Neuronal stem cell (in vitro differentiated cells): ENCODE data around the gene REC8.

Experiments used
- DNase-seq: peaks from one replicate; pipeline ENCODE4 v3.0.0-alpha.2; 2013; ENCODE audit warnings: low spot score
- H2AFZ ChIP-seq: one replicate; pipeline ENCODE4 v1.6.1; 2013; ENCODE audit warnings: mild to moderate bottlenecking, low read length, inconsistent platforms
- H2AK5ac ChIP-seq: 2 replicates; pipeline ENCODE4 v1.6.1; 2013; ENCODE audit warnings: low read depth, mild to moderate bottlenecking, inconsistent platforms, low read length, moderate library complexity, mixed read lengths
- H2BK120ac ChIP-seq: 2 replicates; pipeline ENCODE4 v1.6.1; 2013; ENCODE audit warnings: low read depth, mild to moderate bottlenecking, inconsistent platforms, low read length, moderate library complexity, mixed read lengths
- H2BK12ac ChIP-seq: one replicate; pipeline ENCODE4 v1.6.1; 2013; ENCODE audit warnings: low read length, inconsistent platforms
- H2BK15ac ChIP-seq: 2 replicates; pipeline ENCODE4 v1.6.1; 2013; ENCODE audit warnings: mild to moderate bottlenecking, low read length, inconsistent platforms, mixed read lengths
- H2BK5ac ChIP-seq: one replicate; pipeline ENCODE4 v1.6.1; 2013; ENCODE audit warnings: inconsistent platforms, mild to moderate bottlenecking, low read length, moderate library complexity
- H3K14ac ChIP-seq: one replicate; pipeline ENCODE4 v1.6.1; 2013; ENCODE audit warnings: low read length, inconsistent platforms
- H3K18ac ChIP-seq: 2 replicates; pipeline ENCODE4 v1.6.1; 2013; ENCODE audit warnings: low read length, inconsistent platforms
- H3K23ac ChIP-seq: 2 replicates; pipeline ENCODE4 v1.6.1; 2013; ENCODE audit warnings: low read depth, mild to moderate bottlenecking, mixed read lengths, low read length, inconsistent platforms; ENCODE audit not compliant: poor library complexity
- H3K27ac ChIP-seq: replicated peaks from 3 replicates; pipeline ENCODE4 v1.5.1; 2013; ENCODE audit warnings: low read length, inconsistent platforms
- H3K27me3 ChIP-seq, 3 experiments: 2 replicates each; pipeline ENCODE4 v1.6.1; 2013; ENCODE audit warnings: low read length in 3 of 3, mild to moderate bottlenecking in 2 of 3, inconsistent platforms in 1 of 3, low read depth in 1 of 3, mixed read lengths in 1 of 3, moderate library complexity in 1 of 3; ENCODE audit not compliant: control insufficient read depth in 3 of 3, insufficient read depth in 3 of 3
- H3K36me3 ChIP-seq, 2 donors: replicated peaks in 1 of 2; 2 replicates each; pipeline ENCODE4 v1.6.1; 2013; ENCODE audit warnings: low read length in 2 of 2; ENCODE audit not compliant: control insufficient read depth in 2 of 2, insufficient read depth in 2 of 2
- H3K4ac ChIP-seq: 2 replicates; pipeline ENCODE4 v1.6.1; 2013; ENCODE audit warnings: inconsistent platforms, mild to moderate bottlenecking, low read length, moderate library complexity
- H3K4me1 ChIP-seq, 2 donors: 1 replicate in 1 of 2; 2 replicates in 1 of 2; pipeline ENCODE4 v1.6.1; 2013; ENCODE audit warnings: low read length in 2 of 2, low read depth in 1 of 2; ENCODE audit not compliant: control insufficient read depth in 2 of 2, insufficient read depth in 1 of 2
- H3K4me2 ChIP-seq: one replicate; pipeline ENCODE4 v1.6.1; 2013; ENCODE audit warnings: mild to moderate bottlenecking, low read length, inconsistent platforms; ENCODE audit not compliant: insufficient read depth, poor library complexity, severe bottlenecking
- H3K4me3 ChIP-seq, 2 donors: 2 replicates each; pipeline ENCODE4 v1.5.1; 2013; ENCODE audit warnings: low read length in 2 of 2, mild to moderate bottlenecking in 2 of 2, inconsistent platforms in 1 of 2, moderate library complexity in 1 of 2
- H3K79me1 ChIP-seq: one replicate; pipeline ENCODE4 v1.6.1; 2013; ENCODE audit warnings: low read depth, mild to moderate bottlenecking, inconsistent platforms, low read length, moderate library complexity
- H3K9ac ChIP-seq: one replicate; pipeline ENCODE4 v1.6.1; 2013; ENCODE audit warnings: mild to moderate bottlenecking, low read depth, low read length, inconsistent platforms; ENCODE audit not compliant: poor library complexity
- H3K9me3 ChIP-seq, 2 donors: replicated peaks in 1 of 2; 2 replicates each; pipeline versions ENCODE3 to v1.6.1; 2013; ENCODE audit warnings: low read length in 2 of 2, mild to moderate bottlenecking in 2 of 2, inconsistent platforms in 1 of 2, low read depth in 1 of 2, mixed read lengths in 1 of 2, moderate library complexity in 1 of 2; ENCODE audit not compliant: control insufficient read depth in 2 of 2, insufficient read depth in 1 of 2
- H4K8ac ChIP-seq: one replicate; pipeline ENCODE4 v1.6.1; 2013; ENCODE audit warnings: low read depth, mild to moderate bottlenecking, inconsistent platforms, low read length, moderate library complexity
- H4K91ac ChIP-seq: one replicate; pipeline ENCODE4 v1.6.1; 2013; ENCODE audit warnings: low read length, low read depth, mild to moderate bottlenecking, inconsistent platforms; ENCODE audit not compliant: poor library complexity
- WGBS, 2 donors: extraction: QIAGEN DNeasy Blood & Tissue Kit; methylation state at CpG; one replicate each; pipeline ENCODE4 v1.1.7; 2013; ENCODE audit warnings: missing lambda C conversion rate in 2 of 2, mixed read lengths in 1 of 2; ENCODE audit not compliant: insufficient read length in 2 of 2, insufficient replicate concordance in 1 of 2; ENCODE audit errors: extremely low coverage in 2 of 2; 5-methylcytosine and 5-hydroxymethylcytosine counted together

REC8 gene

DNA sequence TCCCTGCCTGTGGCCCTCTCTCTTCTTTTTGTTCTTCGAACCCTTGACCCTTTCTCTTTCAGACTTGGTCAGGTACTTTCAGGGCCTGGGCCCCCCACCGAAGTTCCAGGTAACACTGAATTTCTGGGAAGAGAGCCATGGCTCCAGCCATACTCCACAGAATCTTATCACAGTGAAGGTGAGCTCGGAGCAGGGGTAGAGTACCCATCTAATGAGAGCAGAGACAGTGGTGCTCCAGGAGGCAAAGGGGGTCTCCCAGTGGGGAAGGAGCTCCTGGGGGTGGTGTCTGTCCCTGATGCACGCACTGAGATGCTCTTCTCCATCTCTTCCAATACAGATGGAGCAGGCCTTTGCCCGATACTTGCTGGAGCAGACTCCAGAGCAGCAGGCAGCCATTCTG lies 6.1 kb upstream of the REC8 start:
- H2AK5ac ChIP-seq: no peak overlapping the region
- no peak for DNase-seq

DNA sequence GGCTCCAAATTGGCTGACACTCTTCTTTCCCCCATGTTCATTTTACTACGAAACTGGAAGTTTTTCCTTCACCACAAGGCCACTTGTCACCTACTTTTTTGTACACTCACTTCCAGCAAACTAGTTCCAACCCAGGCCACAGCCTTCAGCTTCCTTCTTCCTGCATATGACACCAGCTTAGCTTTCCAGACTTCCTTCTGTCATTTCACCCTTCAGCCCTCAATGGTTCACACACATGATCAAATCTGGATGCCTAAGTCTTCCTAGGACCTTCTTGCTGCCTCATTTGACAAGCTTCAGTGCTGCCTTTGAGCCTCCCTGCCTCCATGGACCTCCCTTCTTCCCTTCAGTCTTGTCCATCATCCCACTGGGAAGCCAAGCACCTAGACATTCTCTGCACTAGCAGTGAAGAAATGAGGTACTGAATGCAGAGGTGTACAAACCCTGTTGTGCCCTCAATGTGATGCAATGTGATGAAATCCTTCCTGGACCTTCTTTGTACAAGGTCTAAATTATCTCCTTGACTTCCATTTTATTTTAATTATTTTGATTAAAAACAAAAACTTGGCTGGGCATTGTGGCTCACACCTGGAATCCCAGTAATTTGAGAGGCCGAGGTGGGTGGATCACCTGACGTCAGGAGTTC lies 4.3 kb upstream of the REC8 start:
- H2BK5ac ChIP-seq: no peak overlapping the region
- no peak overlapping the region for H3K4ac ChIP-seq
- no peak overlapping the region for H3K18ac ChIP-seq
- no peak overlapping the region for H2AK5ac ChIP-seq
- H3K27me3 ChIP-seq: no peaks in the 10 kb centered on the region
- WGBS, 2 donors: no CpG with 5 or more reads among the region's 3 CpGs
- peaks cover 5% of the 10 kb centered on the region for H3K79me1 ChIP-seq
- H3K23ac ChIP-seq: no peak overlapping the region
- H3K4me2 ChIP-seq: no peak overlapping the region
- H3K9me3 ChIP-seq: no peaks in the 10 kb centered on the region
- H3K9ac ChIP-seq: no peak overlapping the region
- no peak overlapping the region for H2BK120ac ChIP-seq
- H2BK15ac ChIP-seq: no peak overlapping the region
- no peak overlapping the region for H2AFZ ChIP-seq
- peaks cover 0 to 5% of the 10 kb centered on the region in 2 donors for H3K4me1 ChIP-seq
- no peak for DNase-seq
- H2BK12ac ChIP-seq: no peak overlapping the region
- no peak overlapping the region for H4K91ac ChIP-seq
- H3K36me3 ChIP-seq: peaks cover 18 to 42% of the 10 kb centered on the region in 2 donors
- H3K27ac ChIP-seq: no peak overlapping the region
- no peak overlapping the region for H3K4me3 ChIP-seq
- H4K8ac ChIP-seq: no peak overlapping the region
- no peak overlapping the region for H3K14ac ChIP-seq

More for the DNA sequence above, 6.1 kb upstream of the REC8 start:
- no peak overlapping the region for H3K23ac ChIP-seq
- H2BK120ac ChIP-seq: no peak overlapping the region
- no peak overlapping the region for H2BK15ac ChIP-seq
- H3K27me3 ChIP-seq: no peaks in the 10 kb centered on the region
- no peak overlapping the region for H2AFZ ChIP-seq
- H3K79me1 ChIP-seq: no peaks in the 10 kb centered on the region
- no CpG with 5 or more reads among the region's 5 CpGs for WGBS, 2 donors
- H3K9me3 ChIP-seq: no peaks in the 10 kb centered on the region
- H3K4me3 ChIP-seq: no peak overlapping the region
- H4K8ac ChIP-seq: no peak overlapping the region
- H2BK12ac ChIP-seq: no peak overlapping the region
- H3K4ac ChIP-seq: no peak overlapping the region
- no peak overlapping the region for H3K27ac ChIP-seq
- H3K14ac ChIP-seq: no peak overlapping the region
- no peak overlapping the region for H3K18ac ChIP-seq
- no peak overlapping the region for H2BK5ac ChIP-seq
- H3K9ac ChIP-seq: no peak overlapping the region
- H3K4me1 ChIP-seq: peaks cover 6 to 12% of the 10 kb centered on the region in 2 donors
- H3K4me2 ChIP-seq: no peak overlapping the region
- H3K36me3 ChIP-seq: peaks cover 21 to 44% of the 10 kb centered on the region in 2 donors
- H4K91ac ChIP-seq: no peak overlapping the region

DNA sequence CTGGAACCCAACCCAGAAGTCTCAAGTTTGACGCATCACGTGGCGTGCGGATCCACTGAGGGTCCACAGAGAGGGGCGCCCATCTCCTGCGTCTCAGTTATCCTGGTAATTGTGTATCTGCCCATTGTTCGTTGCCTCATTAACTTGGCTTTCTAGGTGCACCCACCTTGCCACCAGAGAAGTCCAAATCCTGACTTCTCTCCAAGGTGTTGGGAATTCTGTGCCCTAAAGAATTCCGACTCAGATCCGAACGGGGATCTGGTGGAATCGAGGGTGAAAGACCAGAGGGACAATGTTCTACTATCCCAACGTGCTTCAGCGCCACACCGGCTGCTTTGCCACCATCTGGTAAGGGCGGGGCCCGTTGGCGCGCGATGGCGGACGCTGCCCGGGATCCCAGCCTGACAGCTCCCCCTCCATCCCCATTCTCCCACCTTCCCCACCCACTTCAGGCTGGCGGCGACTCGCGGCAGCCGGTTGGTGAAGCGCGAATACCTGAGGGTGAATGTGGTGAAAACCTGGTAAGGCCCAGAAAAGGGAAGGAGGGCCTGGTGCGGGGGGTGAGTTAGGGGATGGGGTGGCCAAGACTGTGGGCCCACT lies 481 bp downstream of the REC8 start:
- Histone ChIP-seq H3K23ac (peak overlapping the region; percentile 61), H3K4ac (no peak overlapping the region), H3K4me1 (peaks cover 0 to 8% of the 10 kb centered on the region in 2 donors), H3K18ac (peak overlapping the region; percentile 96), H2AK5ac (peak overlapping the region; percentile 99), H3K27me3 (no peaks in the 10 kb centered on the region), H2AFZ (no peak overlapping the region), H2BK15ac (peak overlapping the region; percentile 65), H4K91ac (no peak overlapping the region), H2BK120ac (no peak overlapping the region), H4K8ac (no peak overlapping the region), H3K36me3 (peaks cover 5 to 23% of the 10 kb centered on the region in 2 donors), H3K4me3 (peak overlapping the region; percentile 1 to 91), H3K9ac (peak overlapping the region; percentile 82), H2BK5ac (no peak overlapping the region), H3K27ac (peak overlapping the region; percentile 63), H2BK12ac (peak overlapping the region; percentile 24), H3K14ac (peak overlapping the region; percentile 85), H3K79me1 (peaks cover 9% of the 10 kb centered on the region), H3K9me3 (no peaks in the 10 kb centered on the region), H3K4me2 (peak overlapping the region; percentile 92)
- WGBS, 2 donors: no CpG with 5 or more reads among the region's 30 CpGs
- no peak for DNase-seq

DNA sequence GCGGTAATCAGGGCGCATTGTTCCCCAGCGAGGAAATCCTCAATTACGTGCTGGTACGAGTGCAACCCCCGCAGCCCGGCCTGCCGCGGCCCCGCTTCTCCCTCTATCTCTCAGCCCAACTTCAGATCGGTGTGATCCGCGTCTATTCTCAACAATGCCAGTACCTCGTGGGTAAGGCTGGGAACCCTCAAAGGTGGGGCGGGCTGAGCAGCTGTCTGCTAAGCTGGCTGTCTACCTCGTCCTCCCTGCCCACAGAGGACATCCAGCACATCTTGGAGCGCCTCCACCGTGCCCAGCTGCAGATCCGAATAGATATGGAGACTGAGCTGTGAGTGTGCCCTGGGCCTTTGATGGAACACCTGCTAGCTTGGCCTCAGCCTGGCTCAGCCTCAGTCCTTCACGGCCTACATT lies 996 bp downstream of the REC8 start:
- no peaks in the 10 kb centered on the region for H3K9me3 ChIP-seq
- no peak overlapping the region for H3K4ac ChIP-seq
- H3K79me1 ChIP-seq: peaks cover 9% of the 10 kb centered on the region
- H3K18ac ChIP-seq: no peak overlapping the region
- H3K4me2 ChIP-seq: peak overlapping the region; percentile 92
- peak overlapping the region; percentile 64 for H3K9ac ChIP-seq
- peaks cover 0 to 8% of the 10 kb centered on the region in 2 donors for H3K4me1 ChIP-seq
- WGBS, 2 donors: no CpG with 5 or more reads among the region's 20 CpGs
- peak overlapping the region in 1 of 2 donors; percentile 91 for H3K4me3 ChIP-seq
- no peak for DNase-seq
- H4K8ac ChIP-seq: no peak overlapping the region
- H2BK120ac ChIP-seq: no peak overlapping the region
- H2BK12ac ChIP-seq: no peak overlapping the region
- peak overlapping the region; percentile 61 for H3K23ac ChIP-seq
- H2AFZ ChIP-seq: no peak overlapping the region
- H2BK15ac ChIP-seq: peak overlapping the region; percentile 65
- peak overlapping the region; percentile 9 for H3K14ac ChIP-seq
- peak overlapping the region; percentile 99 for H2AK5ac ChIP-seq
- H2BK5ac ChIP-seq: no peak overlapping the region
- H3K27ac ChIP-seq: no peak overlapping the region
- H4K91ac ChIP-seq: no peak overlapping the region
- H3K27me3 ChIP-seq: no peaks in the 10 kb centered on the region
- peaks cover 7 to 26% of the 10 kb centered on the region in 2 donors for H3K36me3 ChIP-seq
